OCI-LY3 (cell line): Measurements from ENCODE around the gene SNAP47.
"Not testable (repeated sequence)": the region's sequence is repeated elsewhere in the genome, so short reads cannot be mapped to it uniquely, and the experiment has no call there.

Experiments
- H2AFZ ChIP-seq: fragments of 200-600, 300-600 bp; shearing (Covaris generic); 2 replicates; pipeline ENCODE4 v1.6.0; 2014; ENCODE audit warnings: antibody characterized with exemption, low read depth, low read length
- H3K27ac ChIP-seq: fragments of 200-600, 300-600 bp; sonication (generic); 2 replicates; pipeline ENCODE4 v1.5.1; 2014; ENCODE audit warnings: mild to moderate bottlenecking, low read length, moderate library complexity, mixed read lengths
- H3K27me3 ChIP-seq: fragments of 200-600, 300-600 bp; sonication (generic); 2 replicates; pipeline ENCODE4 v1.6.1; 2014; ENCODE audit warnings: low read depth, low read length, mixed read lengths
- H3K36me3 ChIP-seq: fragments of 200-600, 300-600 bp; sonication (generic); replicated peaks from 2 replicates; pipeline ENCODE3; 2014; ENCODE audit warnings: low read depth, low read length, mixed read lengths
- H3K4me1 ChIP-seq: fragments of 300-600, 200-600 bp; sonication (generic); 2 replicates; pipeline ENCODE4 v1.6.1; 2014; ENCODE audit warnings: low read length, mixed read lengths
- H3K4me2 ChIP-seq: fragments of 200-600, 300-600 bp; sonication (generic); 2 replicates; pipeline ENCODE4 v1.6.1; 2014; ENCODE audit warnings: low read length, mixed read lengths
- H3K4me3 ChIP-seq: fragments of 300-600, 200-600 bp; sonication (generic); 2 replicates; pipeline ENCODE4 v1.5.1; 2014; ENCODE audit warnings: antibody characterized with exemption, mild to moderate bottlenecking, low read length, moderate library complexity
- H3K79me2 ChIP-seq: fragments of 300-600, 200-600 bp; shearing (Covaris generic); 2 replicates; pipeline ENCODE4 v1.6.1; 2014; ENCODE audit warnings: mild to moderate bottlenecking, low read length, mixed read lengths
- H3K9ac ChIP-seq: fragments of 300-600, 200-600 bp; shearing (Covaris generic); 2 replicates; pipeline ENCODE4 v1.6.0; 2014; ENCODE audit warnings: mild to moderate bottlenecking, low read length, moderate library complexity
- H3K9me3 ChIP-seq: fragments of 200-600, 300-600 bp; shearing (Covaris generic); 2 replicates; pipeline ENCODE4 v1.6.1; 2014; ENCODE audit warnings: low read length, mixed read lengths; ENCODE audit not compliant: insufficient read depth
- H4K20me1 ChIP-seq: fragments of 200-600, 300-600 bp; sonication (generic); 2 replicates; pipeline ENCODE4 v1.6.1; 2016; ENCODE audit warnings: low read length, mixed read lengths; ENCODE audit not compliant: insufficient read depth
- EZH2phosphoT487 ChIP-seq: fragments of 200-600 bp; shearing (Covaris generic); IDR thresholded peaks from 2 replicates; pipeline ENCODE4 v1.6.1; 2018; ENCODE audit warnings: antibody characterized with exemption, mixed run types, low read depth
- TF ChIP-seq, protein P1 (sequence below): fragments of 200-600, 300-600 bp; sonication (generic); IDR thresholded peaks from 2 replicates; pipeline ENCODE4 v1.5.1; 2014; ENCODE audit warnings: antibody characterized with exemption, low read length, low read depth

The SNAP47 gene, protein sequence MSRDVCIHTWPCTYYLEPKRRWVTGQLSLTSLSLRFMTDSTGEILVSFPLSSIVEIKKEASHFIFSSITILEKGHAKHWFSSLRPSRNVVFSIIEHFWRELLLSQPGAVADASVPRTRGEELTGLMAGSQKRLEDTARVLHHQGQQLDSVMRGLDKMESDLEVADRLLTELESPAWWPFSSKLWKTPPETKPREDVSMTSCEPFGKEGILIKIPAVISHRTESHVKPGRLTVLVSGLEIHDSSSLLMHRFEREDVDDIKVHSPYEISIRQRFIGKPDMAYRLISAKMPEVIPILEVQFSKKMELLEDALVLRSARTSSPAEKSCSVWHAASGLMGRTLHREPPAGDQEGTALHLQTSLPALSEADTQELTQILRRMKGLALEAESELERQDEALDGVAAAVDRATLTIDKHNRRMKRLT

DNA sequence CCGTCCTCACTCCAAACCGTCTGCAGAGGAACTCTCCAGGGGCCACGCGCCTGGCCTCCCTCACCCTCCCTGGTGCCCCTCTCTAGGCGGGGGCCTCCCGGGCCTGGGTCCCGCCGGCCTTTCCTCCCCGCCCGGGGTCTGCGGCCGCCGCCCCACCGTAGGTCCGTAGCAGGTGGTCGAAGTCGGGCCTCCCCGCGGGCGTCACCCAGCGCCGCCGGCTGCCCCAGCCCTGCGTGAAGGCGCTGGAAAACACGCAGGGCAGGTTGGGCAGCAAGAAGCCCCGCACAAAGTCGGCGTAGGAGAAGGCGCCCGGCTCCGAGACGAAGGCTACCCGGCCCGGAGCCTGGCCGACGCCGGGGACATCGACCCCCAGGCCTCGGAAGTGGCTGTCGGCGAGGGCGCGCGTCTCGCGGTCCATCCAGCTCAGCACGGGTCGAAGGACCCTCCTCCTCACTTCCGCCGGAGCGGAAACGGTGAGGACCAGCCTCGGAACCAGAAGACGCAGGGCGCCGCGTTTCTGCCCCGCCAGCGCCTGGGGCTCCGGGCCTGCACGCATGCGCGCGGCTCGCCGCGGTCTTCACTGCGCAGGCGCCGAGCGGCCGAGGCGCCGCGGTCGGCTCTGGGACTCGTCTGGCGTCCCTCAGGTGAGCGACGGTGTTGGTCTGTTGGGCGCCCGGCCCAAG, at the start of gene SNAP47, which contains the start of gene JMJD4:
TSS of gene SNAP47 (plus strand) at position 580 of the 683 bp plus-strand sequence. CDS start 12,302 bp downstream, outside the sequence.
TSS of gene JMJD4 (minus strand) at position 447 of the 683 bp plus-strand sequence. CDS start at position 418, 29 bp downstream.
- H3K27ac ChIP-seq: peak within 1 kb of the TSS; percentile 72
- no peaks in the 10 kb centered on the region for H3K27me3 ChIP-seq
- peak within 1 kb of the TSS; percentile 95 for H3K4me2 ChIP-seq
- H3K79me2 ChIP-seq: peaks cover 95% of the 10 kb centered on the region
- no peak within 1 kb of the TSS; the same call in 1 of the 2 replicates for H2AFZ ChIP-seq
- H3K9ac ChIP-seq: peak within 1 kb of the TSS; percentile 98
- H3K4me1 ChIP-seq: peaks cover 32% of the 10 kb centered on the region
- H3K4me3 ChIP-seq: peak within 1 kb of the TSS; percentile 97
- TF ChIP-seq, protein P1, sequence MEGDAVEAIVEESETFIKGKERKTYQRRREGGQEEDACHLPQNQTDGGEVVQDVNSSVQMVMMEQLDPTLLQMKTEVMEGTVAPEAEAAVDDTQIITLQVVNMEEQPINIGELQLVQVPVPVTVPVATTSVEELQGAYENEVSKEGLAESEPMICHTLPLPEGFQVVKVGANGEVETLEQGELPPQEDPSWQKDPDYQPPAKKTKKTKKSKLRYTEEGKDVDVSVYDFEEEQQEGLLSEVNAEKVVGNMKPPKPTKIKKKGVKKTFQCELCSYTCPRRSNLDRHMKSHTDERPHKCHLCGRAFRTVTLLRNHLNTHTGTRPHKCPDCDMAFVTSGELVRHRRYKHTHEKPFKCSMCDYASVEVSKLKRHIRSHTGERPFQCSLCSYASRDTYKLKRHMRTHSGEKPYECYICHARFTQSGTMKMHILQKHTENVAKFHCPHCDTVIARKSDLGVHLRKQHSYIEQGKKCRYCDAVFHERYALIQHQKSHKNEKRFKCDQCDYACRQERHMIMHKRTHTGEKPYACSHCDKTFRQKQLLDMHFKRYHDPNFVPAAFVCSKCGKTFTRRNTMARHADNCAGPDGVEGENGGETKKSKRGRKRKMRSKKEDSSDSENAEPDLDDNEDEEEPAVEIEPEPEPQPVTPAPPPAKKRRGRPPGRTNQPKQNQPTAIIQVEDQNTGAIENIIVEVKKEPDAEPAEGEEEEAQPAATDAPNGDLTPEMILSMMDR: no peak
- no peak for TF ChIP-seq EZH2phosphoT487
- H3K9me3 ChIP-seq: no peaks in the 10 kb centered on the region
- H4K20me1 ChIP-seq: peaks cover 33% of the 10 kb centered on the region
- peaks cover 61% of the 10 kb centered on the region for H3K36me3 ChIP-seq

DNA sequence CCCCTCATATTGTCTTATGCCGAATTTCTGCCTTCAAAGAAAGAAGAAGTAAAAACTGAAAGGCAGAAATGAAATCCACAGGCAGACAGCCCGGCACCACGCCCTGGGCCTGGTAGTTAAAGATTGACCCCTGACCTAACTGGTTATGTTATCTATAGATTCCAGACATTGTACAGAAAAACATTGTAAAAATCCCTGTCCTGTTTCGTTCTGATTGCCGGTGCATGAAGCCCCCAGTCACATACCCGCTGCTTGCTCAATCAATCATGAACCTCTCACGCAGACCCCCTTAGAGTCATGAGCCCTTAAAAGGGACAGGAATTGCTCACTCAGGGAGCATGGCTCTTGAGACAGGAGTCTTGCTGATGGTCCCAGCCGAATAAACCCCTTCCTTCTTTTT, 49.4 kb upstream of the SNAP47 start:
- TF ChIP-seq, protein P1: no peak
- TF ChIP-seq EZH2phosphoT487: no peak
- Histone ChIP-seq H3K4me1 (peaks cover 5% of the 10 kb centered on the region; the same call in 1 of the 2 replicates), H4K20me1 (no peaks in the 10 kb centered on the region), H3K79me2 (no peaks in the 10 kb centered on the region), H3K36me3 (no peaks in the 10 kb centered on the region), H3K4me3 (no peak overlapping the region), H3K4me2 (no peak overlapping the region), H3K9me3 (peaks cover 14% of the 10 kb centered on the region; the same call in 1 of the 2 replicates), H3K9ac (no peak overlapping the region), H3K27me3 (no peaks in the 10 kb centered on the region), H3K27ac (no peak overlapping the region), H2AFZ (no peak overlapping the region)

DNA sequence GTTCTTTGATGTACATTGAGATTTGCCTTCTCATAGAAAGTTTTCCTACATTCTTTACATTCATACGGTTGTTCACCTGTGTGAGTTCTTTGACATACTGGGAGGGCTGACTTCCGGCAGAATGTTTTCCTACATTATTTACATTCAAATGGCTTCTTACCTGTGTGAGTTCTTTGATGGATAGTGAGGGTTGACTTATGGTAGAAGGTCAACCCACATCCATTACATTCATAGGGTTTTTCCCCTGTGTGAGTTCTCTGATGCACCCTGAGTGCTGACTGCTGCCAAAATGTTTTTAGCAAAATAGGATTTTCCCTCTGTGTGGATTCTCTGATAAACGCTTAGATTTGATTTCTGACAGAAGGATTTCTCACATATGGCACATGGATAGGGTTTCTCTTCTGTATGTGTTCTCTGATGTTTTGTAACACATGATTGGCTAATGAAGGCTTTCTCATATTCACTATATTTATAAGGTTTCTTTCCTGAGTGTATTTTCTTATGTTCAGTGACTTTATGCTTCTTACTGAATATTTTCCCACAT, 37.8 kb upstream of the SNAP47 start:
- Histone ChIP-seq H3K36me3 (no peaks in the 10 kb centered on the region), H3K4me1 (no peaks in the 10 kb centered on the region), H3K79me2 (no peaks in the 10 kb centered on the region), H3K27me3 (no peaks in the 10 kb centered on the region), H2AFZ (no peak overlapping the region), H3K27ac (no peak overlapping the region), H4K20me1 (no peaks in the 10 kb centered on the region), H3K4me3 (no peak overlapping the region), H3K9ac (no peak overlapping the region), H3K9me3 (peaks cover 31% of the 10 kb centered on the region), H3K4me2 (no peak overlapping the region)
- TF ChIP-seq EZH2phosphoT487: no peak
- TF ChIP-seq, protein P1: no peak

DNA sequence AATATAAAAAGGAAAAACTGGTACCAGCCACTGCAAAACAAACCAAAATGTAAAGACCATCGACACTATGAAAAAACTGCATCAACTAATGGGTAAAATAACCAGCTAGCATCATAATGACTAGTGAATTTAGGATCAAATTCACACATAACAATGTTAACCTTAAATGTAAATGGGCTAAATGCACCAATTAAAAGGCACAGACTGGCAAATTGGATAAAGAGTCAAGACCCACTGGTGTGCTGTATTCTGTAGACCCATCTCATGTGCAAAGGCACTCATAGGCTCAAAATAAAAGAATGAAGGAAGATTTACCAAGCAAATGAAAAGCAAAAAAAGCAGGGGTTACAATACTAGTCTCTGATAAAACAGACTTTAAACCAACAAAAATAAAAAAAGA, 33.6 kb upstream of the SNAP47 start:
- H2AFZ ChIP-seq, H4K20me1 ChIP-seq, H3K4me1 ChIP-seq, H3K27me3 ChIP-seq, H3K4me3 ChIP-seq, H3K27ac ChIP-seq, H3K36me3 ChIP-seq, H3K79me2 ChIP-seq, H3K9ac ChIP-seq, H3K4me2 ChIP-seq: not testable (repeated sequence)
- peaks cover 18% of the 10 kb centered on the region for H3K9me3 ChIP-seq
